Measurements from ENCODE around the gene SMURF2.

DNA sequence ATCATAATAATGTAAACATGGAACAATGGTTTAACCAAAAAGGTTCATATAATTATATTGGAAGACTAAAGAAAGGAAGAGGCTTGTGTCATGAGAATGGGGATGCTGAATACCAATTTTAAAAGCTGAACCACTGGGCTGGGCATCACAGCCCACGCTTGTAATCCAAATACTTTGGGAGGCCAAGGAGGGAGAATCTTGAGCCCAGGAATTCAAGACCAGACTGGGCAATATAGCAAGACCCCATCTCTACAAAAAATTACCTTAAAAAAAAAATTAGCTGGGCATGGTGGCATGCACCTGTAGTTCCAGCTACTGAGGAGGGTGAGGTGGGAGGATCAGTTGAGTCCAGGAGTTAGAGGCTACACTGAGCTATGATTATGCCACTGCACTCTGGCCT, 65.1 kb downstream of the SMURF2 start:
- TF ChIP-seq, protein P1, sequence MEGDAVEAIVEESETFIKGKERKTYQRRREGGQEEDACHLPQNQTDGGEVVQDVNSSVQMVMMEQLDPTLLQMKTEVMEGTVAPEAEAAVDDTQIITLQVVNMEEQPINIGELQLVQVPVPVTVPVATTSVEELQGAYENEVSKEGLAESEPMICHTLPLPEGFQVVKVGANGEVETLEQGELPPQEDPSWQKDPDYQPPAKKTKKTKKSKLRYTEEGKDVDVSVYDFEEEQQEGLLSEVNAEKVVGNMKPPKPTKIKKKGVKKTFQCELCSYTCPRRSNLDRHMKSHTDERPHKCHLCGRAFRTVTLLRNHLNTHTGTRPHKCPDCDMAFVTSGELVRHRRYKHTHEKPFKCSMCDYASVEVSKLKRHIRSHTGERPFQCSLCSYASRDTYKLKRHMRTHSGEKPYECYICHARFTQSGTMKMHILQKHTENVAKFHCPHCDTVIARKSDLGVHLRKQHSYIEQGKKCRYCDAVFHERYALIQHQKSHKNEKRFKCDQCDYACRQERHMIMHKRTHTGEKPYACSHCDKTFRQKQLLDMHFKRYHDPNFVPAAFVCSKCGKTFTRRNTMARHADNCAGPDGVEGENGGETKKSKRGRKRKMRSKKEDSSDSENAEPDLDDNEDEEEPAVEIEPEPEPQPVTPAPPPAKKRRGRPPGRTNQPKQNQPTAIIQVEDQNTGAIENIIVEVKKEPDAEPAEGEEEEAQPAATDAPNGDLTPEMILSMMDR (conservative IDR thresholded peaks at IDR 0.05; ENCODE audit: low read depth, low read length), result no peak
- no peak for TF ChIP-seq EZH2 (IDR thresholded peaks at IDR 0.05; ENCODE audit: borderline replicate concordance, low read depth, low read length, poor library complexity, severe bottlenecking)

Measured in A673 (cell line).